HG03469 (cell line): ENCODE measurements around the gene UBE2J2.

Source experiments
- ATAC-seq: cut with Tn5 transposase; IDR thresholded peaks from one replicate; pipeline ENCODE4 v1.9.1; 2021; ENCODE audit warnings: mild to moderate bottlenecking, moderate library complexity, moderate number of reproducible peaks; ENCODE audit not compliant: unreplicated experiment

UBE2J2 gene

DNA sequence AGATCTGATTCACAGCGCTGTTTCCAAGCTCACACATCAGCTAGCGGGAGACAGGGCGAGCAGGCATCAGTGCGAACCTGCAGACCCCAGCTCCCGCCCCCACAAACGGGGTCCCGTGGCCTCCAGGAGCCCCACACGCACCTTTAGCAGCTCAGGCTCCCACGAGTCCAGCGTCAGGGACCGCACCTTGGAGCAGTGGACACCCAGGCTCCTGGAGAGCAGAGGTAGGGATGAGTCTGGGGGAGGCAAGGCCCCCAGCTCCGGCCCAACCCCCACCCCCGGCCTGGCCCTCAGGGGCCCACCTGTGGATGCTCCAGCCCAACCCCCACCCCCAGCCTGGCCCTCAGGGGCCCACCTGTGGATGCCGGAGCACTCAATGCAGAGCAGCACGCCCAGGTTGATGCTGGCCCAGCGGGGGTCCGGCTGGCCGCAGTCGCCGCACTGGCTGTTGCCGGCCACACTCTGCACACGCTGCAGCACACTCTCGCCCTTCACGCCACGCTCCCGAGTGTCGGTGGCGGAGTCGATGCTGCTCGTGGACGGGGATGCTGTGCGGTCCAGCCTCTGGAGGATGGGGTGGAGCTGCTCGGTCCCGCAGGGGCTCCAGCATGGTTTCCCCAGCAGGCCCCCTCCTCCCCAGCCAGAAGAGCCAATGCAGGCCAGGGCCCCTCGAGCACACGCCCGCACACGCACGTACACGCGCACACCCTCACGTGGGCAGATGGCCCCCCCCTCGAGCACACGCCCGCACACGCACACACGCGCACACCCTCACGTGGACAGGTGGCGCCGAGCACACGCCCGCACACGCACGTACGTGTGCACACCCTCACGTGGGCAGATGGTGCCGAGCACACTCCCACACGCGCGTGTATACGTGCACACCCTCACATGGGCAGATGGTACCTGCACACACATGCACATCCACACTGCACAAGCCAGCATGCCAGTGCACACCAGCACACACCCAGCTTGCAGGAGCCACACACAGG, 22.7 kb upstream of the UBE2J2 start:
- ATAC-seq, result no peak

GRCh38 chr1:1295154-1295923, 21.7 kb upstream of the UBE2J2 start:
- no peak for ATAC-seq

DNA sequence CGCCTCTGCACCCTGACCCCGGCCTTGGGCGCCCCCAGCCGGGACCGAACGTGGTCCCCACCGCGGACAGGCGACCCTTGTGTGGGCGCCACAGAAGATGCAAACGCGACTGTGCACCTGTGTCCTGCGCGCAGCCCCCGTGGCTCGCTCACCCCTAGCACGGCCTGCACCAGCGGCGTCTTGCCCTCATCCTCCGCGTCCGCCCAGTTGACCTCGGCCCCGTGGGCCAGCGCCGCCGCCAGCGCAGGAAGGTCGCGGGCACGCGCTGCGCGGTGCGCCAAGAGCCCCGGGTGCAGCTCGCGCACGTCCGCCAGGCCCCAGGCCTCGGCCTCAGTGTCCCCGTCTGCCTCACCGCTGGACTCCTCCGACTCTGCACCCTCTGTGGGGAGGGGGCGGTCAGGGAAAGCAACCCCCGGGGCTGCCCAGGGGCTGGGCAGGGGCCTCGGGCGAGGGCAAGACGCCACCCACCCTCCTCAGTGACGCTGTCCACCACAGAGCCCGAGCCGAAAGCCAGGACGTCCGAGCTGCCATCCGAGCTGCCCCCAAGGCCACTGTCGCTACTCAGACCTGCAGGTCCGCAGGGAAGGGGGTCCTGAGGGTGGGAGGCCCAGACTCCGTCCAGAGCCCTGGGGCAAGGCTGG, 20.7 kb upstream of the UBE2J2 start:
- no peak for ATAC-seq

GRCh38 chr1:1293263-1294249, 19.9 kb upstream of the UBE2J2 start:
- ATAC-seq, result no peak

DNA sequence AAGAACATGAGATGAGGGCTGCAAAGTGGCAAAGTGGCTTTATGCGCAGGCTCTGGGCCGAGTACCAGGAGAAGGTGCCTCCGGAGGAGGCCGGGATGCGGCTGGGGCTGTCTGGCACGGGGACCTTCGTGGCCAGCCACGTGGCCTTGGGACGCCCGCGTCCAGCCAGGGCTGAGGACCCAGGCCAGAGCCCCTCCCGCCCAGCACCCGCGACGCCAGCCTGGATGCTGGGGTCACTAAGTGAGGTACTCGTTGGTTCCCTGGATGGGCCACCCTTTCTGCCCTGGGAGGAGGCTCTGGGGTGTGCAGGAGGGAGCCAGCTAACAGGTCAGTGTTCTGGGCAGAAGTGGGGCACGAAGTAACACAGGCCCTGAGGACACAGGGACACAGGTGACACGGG, 19.2 kb upstream of the UBE2J2 start:
- ATAC-seq, result no peak

GRCh38 chr1:1292442-1292779, 18.8 kb upstream of the UBE2J2 start:
- ATAC-seq, result no peak

DNA sequence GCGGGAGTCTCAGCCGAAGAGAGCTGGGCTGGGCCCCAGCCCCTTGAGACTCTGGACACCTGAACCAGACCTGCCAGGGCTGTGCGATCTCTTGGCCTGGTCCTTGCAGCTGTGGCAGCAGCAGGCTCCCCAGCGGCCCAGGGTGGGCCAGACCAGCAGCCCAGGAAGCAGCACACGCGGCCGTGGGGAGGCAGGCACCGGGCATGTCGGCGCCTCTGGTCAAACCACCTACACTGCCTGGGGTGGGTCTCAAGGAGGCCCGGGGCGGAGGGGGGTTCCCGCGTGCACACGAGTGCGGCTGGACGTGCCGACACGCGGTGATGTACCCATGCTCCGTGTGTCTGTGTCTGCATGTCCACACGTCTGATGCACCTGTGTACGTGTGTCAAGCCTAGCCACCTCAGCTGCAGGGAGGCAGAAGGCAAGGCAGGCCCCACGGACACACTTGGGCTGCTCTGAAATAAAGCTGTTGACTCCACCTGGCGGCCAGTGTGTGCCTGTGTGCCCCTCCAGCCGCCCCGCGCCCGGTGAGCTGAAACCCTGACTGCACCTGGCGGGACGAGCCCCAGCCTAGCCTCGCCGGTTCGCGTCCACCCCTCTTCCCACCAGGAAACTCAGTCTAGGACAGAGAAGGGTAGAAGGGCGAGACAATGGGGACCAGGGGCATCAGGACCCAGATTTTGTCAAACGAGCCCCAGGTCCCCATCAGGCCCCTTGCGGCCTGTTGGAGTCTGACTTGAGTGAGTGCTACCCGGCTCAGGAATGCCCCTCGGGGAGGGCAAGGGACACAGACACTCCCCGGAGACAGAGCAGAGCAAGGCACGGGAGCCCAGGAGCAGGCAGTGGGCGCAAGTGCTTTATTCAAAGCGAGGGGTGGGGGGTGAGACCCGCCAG, 18.1 kb upstream of the UBE2J2 start:
- ATAC-seq, result no peak

GRCh38 chr1:1291023-1291528, 17.4 kb upstream of the UBE2J2 start:
- ATAC-seq, result no peak

DNA sequence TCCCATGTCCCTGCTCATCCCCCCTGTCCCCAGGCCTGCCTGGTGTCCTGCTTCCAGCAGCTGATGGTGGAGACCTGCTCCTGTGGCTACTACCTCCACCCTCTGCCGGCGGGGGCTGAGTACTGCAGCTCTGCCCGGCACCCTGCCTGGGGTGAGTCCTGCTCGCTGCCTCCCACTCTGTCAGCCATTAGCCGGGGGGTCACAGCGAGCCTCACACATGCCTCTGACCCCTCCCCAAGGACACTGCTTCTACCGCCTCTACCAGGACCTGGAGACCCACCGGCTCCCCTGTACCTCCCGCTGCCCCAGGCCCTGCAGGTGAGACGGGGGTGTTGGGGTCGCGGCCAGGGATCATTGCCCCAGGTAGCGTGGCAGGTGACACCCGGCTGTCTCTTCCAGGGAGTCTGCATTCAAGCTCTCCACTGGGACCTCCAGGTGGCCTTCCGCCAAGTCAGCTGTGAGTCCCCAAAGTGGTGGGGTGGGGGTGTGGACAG, 16.6 kb upstream of the UBE2J2 start:
- ATAC-seq, result no peak

DNA sequence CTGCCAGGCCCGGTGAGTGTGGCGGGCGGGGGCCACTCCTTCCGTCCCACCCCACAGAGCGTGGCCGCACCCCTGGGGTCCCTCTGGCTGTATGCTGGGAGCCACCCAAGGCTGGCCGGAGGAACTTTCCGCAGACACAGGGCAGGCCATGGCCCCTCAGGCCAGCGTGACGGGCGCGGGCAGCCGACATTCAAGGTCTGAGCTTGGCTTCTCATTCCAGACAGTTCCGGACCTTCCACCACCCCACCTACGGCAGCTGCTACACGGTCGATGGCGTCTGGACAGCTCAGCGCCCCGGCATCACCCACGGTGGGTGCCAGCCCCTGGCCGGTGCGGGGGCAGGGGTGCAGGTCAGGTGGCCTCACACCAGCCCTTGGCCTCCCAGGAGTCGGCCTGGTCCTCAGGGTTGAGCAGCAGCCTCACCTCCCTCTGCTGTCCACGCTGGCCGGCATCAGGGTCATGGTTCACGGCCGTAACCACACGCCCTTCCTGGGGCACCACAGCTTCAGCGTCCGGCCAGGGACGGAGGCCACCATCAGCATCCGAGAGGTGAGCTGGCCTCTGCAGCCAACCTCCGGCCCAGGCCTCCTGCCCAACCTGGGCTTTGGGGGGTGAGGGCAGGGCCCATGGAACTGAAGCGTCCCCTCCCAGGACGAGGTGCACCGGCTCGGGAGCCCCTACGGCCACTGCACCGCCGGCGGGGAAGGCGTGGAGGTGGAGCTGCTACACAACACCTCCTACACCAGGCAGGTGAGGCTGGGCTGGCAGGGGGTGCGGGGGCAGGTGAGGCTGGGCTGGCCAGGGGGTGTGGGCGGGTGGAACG, 13.8 kb upstream of the UBE2J2 start:
- no peak for ATAC-seq

GRCh38 chr1:1286313-1287261, 12.9 kb upstream of the UBE2J2 start:
- ATAC-seq, result no peak

DNA sequence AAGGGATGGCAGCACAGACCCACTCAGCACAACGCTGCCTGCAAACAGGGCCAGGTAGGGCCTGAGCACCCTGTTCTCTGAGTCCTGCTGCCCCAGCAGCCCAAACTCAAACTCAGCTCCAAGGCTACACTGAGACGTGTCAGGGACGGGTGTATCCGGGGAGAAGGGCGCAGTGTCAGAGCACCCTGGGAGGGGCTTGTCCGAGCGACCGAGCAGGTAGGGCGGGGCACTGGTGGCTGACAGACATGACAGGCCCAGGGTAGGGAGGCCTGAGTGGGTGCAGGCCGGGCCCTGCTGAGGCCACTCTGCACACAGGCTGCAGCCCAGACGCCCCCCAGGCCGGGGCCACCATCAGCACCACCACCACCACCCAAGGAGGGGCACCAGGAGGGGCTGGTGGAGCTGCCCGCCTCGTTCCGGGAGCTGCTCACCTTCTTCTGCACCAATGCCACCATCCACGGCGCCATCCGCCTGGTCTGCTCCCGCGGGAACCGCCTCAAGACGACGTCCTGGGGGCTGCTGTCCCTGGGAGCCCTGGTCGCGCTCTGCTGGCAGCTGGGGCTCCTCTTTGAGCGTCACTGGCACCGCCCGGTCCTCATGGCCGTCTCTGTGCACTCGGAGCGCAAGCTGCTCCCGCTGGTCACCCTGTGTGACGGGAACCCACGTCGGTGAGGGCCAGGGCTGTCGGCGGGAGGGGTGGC, 12.1 kb upstream of the UBE2J2 start:
- no peak for ATAC-seq

- ATAC-seq, result no peak
Measured at GRCh38 chr1:1285102-1285571, 11.5 kb upstream of the UBE2J2 start.

DNA sequence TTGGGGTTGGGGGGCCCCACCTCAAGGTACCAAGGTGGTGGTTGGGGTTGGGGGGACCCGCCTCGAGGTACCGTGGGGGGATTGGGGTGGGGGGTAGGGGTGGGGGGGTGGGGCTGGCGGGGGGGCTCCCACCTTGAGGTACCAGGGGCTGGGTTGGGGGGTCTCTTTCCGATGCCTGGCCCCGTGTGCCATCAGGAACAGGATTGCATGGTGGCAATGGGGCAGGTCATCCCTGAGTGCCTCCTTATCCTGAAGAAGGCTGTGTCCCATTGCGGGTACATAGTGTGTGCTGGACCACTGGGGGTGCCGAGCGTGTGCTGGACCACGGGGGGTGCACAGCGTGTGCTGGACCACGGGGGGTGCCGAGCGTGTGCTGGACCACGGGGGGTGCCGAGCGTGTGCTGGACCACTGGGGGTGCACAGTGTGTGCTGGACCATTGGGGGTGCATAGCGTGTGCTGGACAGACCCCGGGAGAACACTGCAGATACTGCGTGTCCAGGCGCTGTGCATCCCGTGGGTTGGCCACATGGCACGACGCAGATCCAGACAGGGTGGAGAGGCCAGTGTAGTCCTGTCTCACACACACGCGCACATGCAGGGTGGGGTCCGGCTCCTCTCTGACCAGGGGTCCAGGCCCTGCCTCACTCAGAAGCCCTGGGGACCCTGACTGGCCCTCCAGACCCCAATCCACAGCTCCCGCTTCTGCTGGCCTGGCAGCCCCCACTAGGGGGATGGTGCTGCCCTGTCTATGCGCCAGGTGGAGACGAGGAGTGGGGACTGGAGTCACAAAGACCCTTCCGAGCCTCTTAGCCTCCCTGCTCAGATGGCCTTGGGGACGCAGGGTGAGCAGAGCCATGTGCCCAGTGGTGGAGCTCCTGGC, 10.8 kb upstream of the UBE2J2 start:
- ATAC-seq, result no peak

DNA sequence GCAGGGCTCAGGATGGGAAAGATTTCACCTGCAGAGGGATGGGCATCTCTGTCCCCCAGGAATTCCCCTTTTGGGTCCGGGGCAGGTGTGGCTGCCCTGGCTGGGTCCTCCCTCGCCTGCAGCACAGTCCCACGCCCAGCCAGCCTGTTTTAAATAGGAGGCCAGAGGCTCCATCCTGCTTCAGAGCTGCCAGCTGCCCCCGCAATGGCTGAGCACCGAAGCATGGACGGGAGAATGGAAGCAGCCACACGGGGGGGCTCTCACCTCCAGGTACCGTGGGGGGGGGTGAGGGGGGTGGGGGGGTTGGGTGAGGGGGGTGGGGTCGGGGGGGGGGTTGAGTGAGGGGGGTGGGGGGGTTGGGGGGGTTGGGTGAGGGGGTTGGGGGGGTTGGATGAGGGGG, 10.2 kb upstream of the UBE2J2 start:
- no peak for ATAC-seq
